KMS-11 (cell line): ENCODE measurements around the gene DDX27.

Experiments used
- H2AFZ ChIP-seq: fragments of 200-600 bp; sonication (generic); 2 replicates; pipeline ENCODE4 v1.6.1; 2016; ENCODE audit warnings: antibody characterized with exemption, mixed run types, low read depth
- H3K27ac ChIP-seq: fragments of 200-600 bp; sonication (generic); 2 replicates; pipeline ENCODE4 v1.6.1; 2016; ENCODE audit warnings: mild to moderate bottlenecking, mixed run types
- H3K27me3 ChIP-seq: fragments of 200-600 bp; sonication (generic); 2 replicates; pipeline ENCODE4 v1.6.1; 2017; ENCODE audit warnings: mild to moderate bottlenecking, low read depth, mixed run types, moderate library complexity; ENCODE audit not compliant: insufficient read depth
- H3K36me3 ChIP-seq: fragments of 200-600 bp; sonication (generic); 2 replicates; pipeline ENCODE4 v1.6.1; 2017; ENCODE audit warnings: mild to moderate bottlenecking, mixed run types; ENCODE audit not compliant: insufficient read depth
- H3K4me1 ChIP-seq: fragments of 200-600 bp; sonication (generic); 2 replicates; pipeline ENCODE4 v1.6.1; 2016; ENCODE audit warnings: mild to moderate bottlenecking, low read depth, mixed run types; ENCODE audit not compliant: poor library complexity, severe bottlenecking
- H3K4me2 ChIP-seq: fragments of 200-600 bp; sonication (generic); 2 replicates; pipeline ENCODE4 v1.7.0; 2016; ENCODE audit warnings: mild to moderate bottlenecking, mixed run types
- H3K4me3 ChIP-seq: fragments of 200-600 bp; sonication (generic); IDR thresholded peaks from 2 replicates; pipeline ENCODE4 v1.6.1; 2017; ENCODE audit warnings: low read depth, low read length, mixed read lengths; ENCODE audit not compliant: insufficient read depth
- H3K79me2 ChIP-seq: fragments of 200-600 bp; sonication (generic); 2 replicates; pipeline ENCODE4 v1.6.1; 2016; ENCODE audit warnings: low read depth, mixed run types; ENCODE audit not compliant: insufficient read depth
- H3K9ac ChIP-seq: fragments of 200-600 bp; sonication (generic); 2 replicates; pipeline ENCODE4 v1.6.1; 2016; ENCODE audit warnings: mild to moderate bottlenecking, mixed run types
- H4K20me1 ChIP-seq: fragments of 200-600 bp; sonication (generic); 2 replicates; pipeline ENCODE4 v1.6.1; 2016; ENCODE audit warnings: mild to moderate bottlenecking, mixed run types; ENCODE audit not compliant: insufficient read depth
- CTCF ChIP-seq: fragments of 200-600 bp; sonication (generic); conservative IDR thresholded peaks from 2 replicates; pipeline ENCODE4 v1.6.1; 2017; ENCODE audit warnings: low read depth, mild to moderate bottlenecking, antibody characterized with exemption, low read length, moderate library complexity, mixed read lengths

The DDX27 gene

GRCh38 chr20:49172413-49172812, 46.8 kb upstream of the DDX27 start:
- Histone ChIP-seq H3K36me3 (no peaks in the 10 kb centered on the region; the same call in 1 of the 2 replicates), H3K9ac (no peak overlapping the region), H3K27ac (no peak overlapping the region), H2AFZ (no peak overlapping the region), H3K4me1 (peaks cover 19% of the 10 kb centered on the region), H4K20me1 (0 out of 2 replicates have a peak, but pooled peaks cover 3% of the 10 kb centered on the region), H3K4me3 (no peak overlapping the region), H3K79me2 (peaks cover 60% of the 10 kb centered on the region; the same call in 1 of the 2 replicates), H3K4me2 (no peak overlapping the region), H3K27me3 (no peaks in the 10 kb centered on the region)
- TF ChIP-seq CTCF = no peak

- H3K79me2 ChIP-seq = peaks cover 68% of the 10 kb centered on the region
- H4K20me1 ChIP-seq = 0 out of 2 replicates have a peak, but pooled peaks cover 3% of the 10 kb centered on the region
- H3K4me2 ChIP-seq = no peak overlapping the region
- H3K27me3 ChIP-seq = no peaks in the 10 kb centered on the region
- H3K4me3 ChIP-seq = no peak overlapping the region
- no peak for TF ChIP-seq CTCF
- no peak overlapping the region for H3K27ac ChIP-seq
- no peaks in the 10 kb centered on the region; the same call in 1 of the 2 replicates for H3K36me3 ChIP-seq
- H2AFZ ChIP-seq = no peak overlapping the region
- peaks cover 3% of the 10 kb centered on the region for H3K4me1 ChIP-seq
- H3K9ac ChIP-seq = no peak overlapping the region
Measured at GRCh38 chr20:49174183-49174582, 45.0 kb upstream of the DDX27 start.

GRCh38 chr20:49179368-49180277, 39.6 kb upstream of the DDX27 start:
- no peak overlapping the region for H3K4me2 ChIP-seq
- H4K20me1 ChIP-seq = peaks cover 16% of the 10 kb centered on the region
- no peak overlapping the region; the same call in 1 of the 2 replicates for H3K27ac ChIP-seq
- no peaks in the 10 kb centered on the region for H3K36me3 ChIP-seq
- peaks cover 31% of the 10 kb centered on the region for H3K4me1 ChIP-seq
- H3K27me3 ChIP-seq = no peaks in the 10 kb centered on the region
- no peak overlapping the region for H3K9ac ChIP-seq
- peaks cover 90% of the 10 kb centered on the region for H3K79me2 ChIP-seq
- no peak overlapping the region for H2AFZ ChIP-seq
- no peak overlapping the region for H3K4me3 ChIP-seq
- TF ChIP-seq CTCF = no peak

- Histone ChIP-seq H3K79me2 (peaks cover 97% of the 10 kb centered on the region), H3K9ac (no peak overlapping the region), H3K27me3 (no peaks in the 10 kb centered on the region), H3K4me1 (peaks cover 48% of the 10 kb centered on the region), H3K27ac (no peak overlapping the region), H4K20me1 (peaks cover 25% of the 10 kb centered on the region), H2AFZ (no peak overlapping the region), H3K4me2 (no peak overlapping the region), H3K4me3 (no peak overlapping the region), H3K36me3 (no peaks in the 10 kb centered on the region)
- no peak for TF ChIP-seq CTCF
Measured at GRCh38 chr20:49181265-49181877, 37.8 kb upstream of the DDX27 start.
